Lower lobe of right lung (tissue), 2 donors: Measurements from ENCODE around the gene LYPD3. TPM values are rescaled to one million over a fixed set of nuclear protein-coding genes. Genes with fewer than 3 reads are reported as not detected.

Experiments used
- ATAC-seq, 2 donors: fragments of 200-7000 bp; cut with Tn5 transposase; one replicate each; pipeline ENCODE4 v1.9.1; 2020 to 2022; ENCODE audit warnings: mild to moderate bottlenecking in 2 of 2, moderate library complexity in 2 of 2
- DNase-seq: peaks from one replicate; pipeline ENCODE4 v3.0.0-alpha.2; 2020
- H3K27ac ChIP-seq: fragments of 200-600 bp; one replicate; pipeline ENCODE4 v1.8.0; 2022
- H3K27me3 ChIP-seq: fragments of 200-600 bp; one replicate; pipeline ENCODE4 v1.8.0; 2022; ENCODE audit warnings: low read depth
- H3K36me3 ChIP-seq: fragments of 200-600 bp; one replicate; pipeline ENCODE4 v1.8.0; 2022; ENCODE audit warnings: mild to moderate bottlenecking
- H3K4me1 ChIP-seq: fragments of 200-600 bp; one replicate; pipeline ENCODE4 v1.8.0; 2022
- H3K4me3 ChIP-seq: fragments of 200-600 bp; one replicate; pipeline ENCODE4 v1.8.0; 2022; ENCODE audit warnings: mild to moderate bottlenecking
- H3K9me3 ChIP-seq: fragments of 200-600 bp; one replicate; pipeline ENCODE4 v1.8.0; 2022
- CTCF ChIP-seq: fragments of 200-600 bp; IDR thresholded peaks from one replicate; pipeline ENCODE4 v1.8.0; 2022; ENCODE audit warnings: antibody characterized with exemption, mild to moderate bottlenecking
- intact Hi-C: fragments of 100-400 bp; cut with DNase I; formaldehyde crosslinking; loops from one replicate; pipeline ENCODE4 v1.11.0; 2022
- total RNA-seq: library from RNA; stranded (reverse); fragmentation: NEBNext Ultra II Directional; extraction: Animal tissue kit (Norgen Biotek cat#: 25700); gene quantifications from one replicate; pipeline ENCODE4 v1.2.1, GENCODE V29; 2021
- donor health status: DM: no; HTN: yes; CAD: no; lungs with severe emphysema.

The LYPD3 gene
- total RNA-seq, 1 donor from 2014 or later = 0.74 TPM

GRCh38 chr19:43412441-43412840 lies 53.0 kb downstream of the LYPD3 start:
- Histone ChIP-seq H3K36me3 (no peaks in the 10 kb centered on the region), H3K9me3 (no peaks in the 10 kb centered on the region), H3K27me3 (no peaks in the 10 kb centered on the region), H3K4me3 (no peak overlapping the region), H3K4me1 (no peaks in the 10 kb centered on the region), H3K27ac (no peak overlapping the region)
- no peak for TF ChIP-seq CTCF
- DNase-seq (no peak), ATAC-seq (no peak)
- intact Hi-C loops = no loop called here

Other genes with a start within 250 kb of the LYPD3 start
- gene PSG9, start 196.1 kb downstream of the LYPD3 start, total RNA-seq = not detected
- 5.7 TPM for gene CD177, start 111.9 kb downstream of the LYPD3 start, total RNA-seq
- gene TEX101, start 50.7 kb downstream of the LYPD3 start, total RNA-seq = not detected
- 7.8 TPM for gene PHLDB3, start 39.1 kb upstream of the LYPD3 start, total RNA-seq
- gene ETHE1, start 61.6 kb upstream of the LYPD3 start, total RNA-seq = 47.4 TPM
- gene ZNF575, start 67.6 kb upstream of the LYPD3 start, total RNA-seq = 2.8 TPM
- 26.9 TPM for gene XRCC1, start 109.9 kb upstream of the LYPD3 start, total RNA-seq
- gene PINLYP, start 110.2 kb upstream of the LYPD3 start, total RNA-seq = 5.8 TPM
- 21.1 TPM for gene IRGQ, start 130.5 kb upstream of the LYPD3 start, total RNA-seq
- gene ZNF576, start 131.0 kb upstream of the LYPD3 start, total RNA-seq = 14.2 TPM
- gene SRRM5, start 146.5 kb upstream of the LYPD3 start, total RNA-seq = 0.24 TPM
- 29.6 TPM for gene ZNF428, start 154.0 kb upstream of the LYPD3 start, total RNA-seq
- 8.1 TPM for gene CADM4, start 174.2 kb upstream of the LYPD3 start, total RNA-seq
- gene PLAUR, start 204.6 kb upstream of the LYPD3 start, total RNA-seq = 96.2 TPM